ENCODE measurements around the gene CCDC174. TPM values are rescaled to one million over a fixed set of nuclear protein-coding genes. Genes with fewer than 3 reads are reported as not detected.
"Not testable (repeated sequence)": the region's sequence is repeated elsewhere in the genome, so short reads cannot be mapped to it uniquely, and the experiment has no call there.

The CCDC174 gene
- total RNA-seq, 1 donor = 37.3 TPM

DNA sequence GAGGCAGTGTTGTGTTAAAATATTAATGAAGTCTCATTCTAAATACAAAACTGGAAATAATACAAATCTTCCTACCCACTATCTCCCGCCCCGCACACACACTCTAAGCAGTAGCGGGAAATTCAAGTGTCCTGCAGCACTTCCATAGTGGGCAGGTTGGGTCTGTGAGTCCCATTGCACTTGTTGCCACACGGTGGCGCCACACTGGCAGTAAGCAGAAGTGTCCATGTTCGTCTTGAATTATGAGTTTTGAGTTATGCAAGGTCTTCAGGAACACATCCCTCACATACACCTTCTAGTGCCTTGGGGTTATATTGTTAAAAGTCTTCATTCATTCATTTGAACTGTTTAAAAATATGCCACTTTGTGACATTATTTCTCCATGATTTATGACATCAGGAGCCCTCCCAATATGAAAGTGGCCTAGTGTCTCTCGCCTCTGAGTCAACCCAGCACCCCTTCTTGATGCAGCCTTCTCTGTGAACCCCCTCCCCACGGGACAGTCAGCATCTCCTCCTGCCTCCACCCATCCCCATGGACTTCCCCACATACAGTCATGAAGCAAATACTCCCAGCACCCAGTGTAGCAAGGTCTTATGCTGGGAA, 17.6 kb upstream of the CCDC174 start:
- no peaks in the 10 kb centered on the region for H3K9me3 ChIP-seq (ENCODE audit: low read depth, low read length)
- H3K27me3 ChIP-seq (ENCODE audit: insufficient read depth, low read length) = peaks cover 27% of the 10 kb centered on the region
- no peaks in the 10 kb centered on the region for H3K4me1 ChIP-seq (ENCODE audit: insufficient read depth, low read length)
- no peak overlapping the region for H3K4me3 ChIP-seq (ENCODE audit: low read length)

DNA sequence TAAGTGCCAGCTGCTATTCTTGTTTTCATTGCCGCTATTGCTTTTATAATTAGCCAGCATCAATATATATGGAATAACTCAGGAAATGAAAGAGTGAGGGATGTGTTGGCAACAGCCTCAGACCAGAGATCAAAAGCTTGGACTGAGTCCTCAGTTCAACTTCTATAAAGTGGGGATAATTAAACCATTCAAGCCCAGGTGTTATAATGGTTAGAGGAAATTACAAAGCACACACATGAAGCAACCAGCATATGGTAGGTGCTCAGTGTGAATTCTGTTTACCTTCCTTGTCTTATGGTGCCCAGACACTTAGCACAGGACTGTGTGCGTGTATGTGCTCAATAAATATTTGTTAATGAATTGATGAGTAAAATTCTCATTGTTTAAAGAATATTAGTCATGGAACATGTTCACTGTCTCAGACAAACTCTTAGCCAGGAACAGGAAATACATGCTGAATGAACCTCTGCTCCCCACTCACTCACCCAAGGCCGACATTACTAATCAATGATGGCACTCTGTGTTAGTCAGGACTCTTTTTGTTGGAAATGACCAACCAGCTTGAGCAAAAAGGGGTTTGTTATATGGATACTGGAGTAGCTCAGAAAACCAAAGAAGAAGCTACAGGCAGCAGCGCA, 16.7 kb upstream of the CCDC174 start:
- H3K9me3 ChIP-seq (ENCODE audit: low read depth, low read length) = no peaks in the 10 kb centered on the region
- peaks cover 31% of the 10 kb centered on the region for H3K27me3 ChIP-seq (ENCODE audit: insufficient read depth, low read length)
- H3K4me3 ChIP-seq (ENCODE audit: low read length) = no peak overlapping the region
- no peaks in the 10 kb centered on the region for H3K4me1 ChIP-seq (ENCODE audit: insufficient read depth, low read length)

DNA sequence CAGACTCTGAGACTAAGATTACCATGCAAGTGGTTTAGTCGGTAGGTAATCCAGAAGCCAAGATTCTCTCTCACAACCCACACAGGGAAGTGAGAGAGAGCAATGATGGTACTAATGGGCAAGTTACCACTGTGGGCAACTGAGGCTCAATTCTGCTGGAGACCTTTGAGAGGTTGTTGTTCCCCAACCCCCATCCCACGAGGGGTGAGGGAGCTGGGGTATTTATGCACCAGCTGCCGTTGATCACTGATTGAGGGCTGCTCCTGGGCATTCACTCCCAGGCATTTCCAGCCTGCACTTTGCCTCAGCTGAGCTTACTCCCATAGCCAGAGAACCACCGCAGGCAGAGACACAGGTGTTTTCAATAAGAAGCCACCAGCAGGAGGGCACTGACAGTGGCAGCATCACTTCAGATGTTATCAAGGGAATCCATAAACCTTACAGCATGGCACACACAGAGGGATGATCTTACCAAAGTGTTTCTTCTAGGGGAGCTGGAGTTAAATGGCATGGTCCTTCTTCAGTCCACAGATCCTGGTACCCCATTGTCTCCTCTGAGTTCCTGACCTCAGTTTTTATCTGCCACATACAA, 15.0 kb upstream of the CCDC174 start:
- Histone ChIP-seq H3K9me3 (ENCODE audit: low read depth, low read length) (no peaks in the 10 kb centered on the region), H3K4me1 (ENCODE audit: insufficient read depth, low read length) (no peaks in the 10 kb centered on the region), H3K27me3 (ENCODE audit: insufficient read depth, low read length) (peaks cover 34% of the 10 kb centered on the region), H3K4me3 (ENCODE audit: low read length) (no peak overlapping the region)

DNA sequence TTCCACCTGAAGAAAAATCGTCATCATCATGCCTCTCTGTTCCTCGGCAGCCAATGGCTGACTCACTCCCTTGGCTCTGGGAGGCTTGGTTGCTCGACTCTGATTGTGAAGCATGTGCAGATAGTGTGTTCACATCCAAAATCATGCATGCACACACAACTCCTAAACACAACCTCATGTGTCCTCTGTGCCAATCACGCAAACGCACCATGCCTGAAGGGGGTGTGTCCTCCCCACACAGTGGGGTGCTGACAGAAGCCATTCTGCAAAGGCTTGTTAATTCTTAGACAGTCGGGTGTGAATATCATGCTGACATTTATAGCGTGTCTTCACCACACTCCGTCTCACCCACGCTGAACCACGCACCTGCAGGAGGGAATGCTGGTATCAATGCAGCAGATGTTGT, 11.4 kb upstream of the CCDC174 start:
- no peaks in the 10 kb centered on the region for H3K9me3 ChIP-seq (ENCODE audit: low read depth, low read length)
- no peaks in the 10 kb centered on the region for H3K4me1 ChIP-seq (ENCODE audit: insufficient read depth, low read length)
- H3K27me3 ChIP-seq (ENCODE audit: insufficient read depth, low read length) = peaks cover 34% of the 10 kb centered on the region
- H3K4me3 ChIP-seq (ENCODE audit: low read length) = no peak overlapping the region

DNA sequence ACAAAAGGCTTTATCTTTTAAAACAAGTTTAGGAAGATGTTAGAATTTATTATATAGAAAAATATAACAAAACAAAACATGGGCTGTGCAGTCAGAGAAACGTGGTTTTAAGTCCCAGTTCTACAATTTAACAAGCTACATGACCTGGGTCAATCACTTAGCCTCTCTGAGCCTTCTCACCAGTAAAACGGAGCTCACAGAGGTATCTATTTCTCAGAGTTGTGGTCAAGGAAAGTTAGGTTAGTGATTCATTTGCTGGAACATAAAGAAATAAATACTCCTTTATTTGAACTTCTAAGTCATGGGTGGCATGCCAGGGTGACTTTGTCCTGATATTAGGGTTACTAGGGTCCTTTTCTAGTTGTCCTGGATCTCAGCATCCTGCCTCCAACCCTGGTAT, 10.8 kb upstream of the CCDC174 start:
- Histone ChIP-seq H3K27me3 (ENCODE audit: insufficient read depth, low read length) (peaks cover 32% of the 10 kb centered on the region), H3K9me3 (ENCODE audit: low read depth, low read length) (no peaks in the 10 kb centered on the region), H3K4me1 (ENCODE audit: insufficient read depth, low read length) (no peaks in the 10 kb centered on the region), H3K4me3 (ENCODE audit: low read length) (no peak overlapping the region)

DNA sequence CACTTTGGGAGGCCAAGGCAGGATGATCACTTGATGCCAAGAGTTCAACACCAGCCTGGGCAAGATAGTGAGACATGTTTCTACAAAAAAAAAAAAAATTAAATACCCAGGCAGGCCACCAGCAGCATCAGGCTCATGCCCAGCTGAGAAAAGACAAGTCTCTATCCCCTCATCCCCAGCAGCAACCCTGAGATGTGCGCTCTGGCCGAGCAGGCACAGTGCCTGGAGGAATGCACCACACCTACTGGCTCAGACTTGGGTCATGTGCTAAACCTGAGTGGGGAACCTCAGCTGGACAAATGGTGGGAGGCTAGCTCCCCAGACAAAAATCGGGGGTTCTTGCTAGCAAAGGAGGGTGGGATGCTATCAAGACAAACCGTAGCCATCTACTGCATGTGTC, 10.2 kb upstream of the CCDC174 start:
- H3K9me3 ChIP-seq (ENCODE audit: low read depth, low read length) = no peaks in the 10 kb centered on the region
- peaks cover 27% of the 10 kb centered on the region for H3K27me3 ChIP-seq (ENCODE audit: insufficient read depth, low read length)
- no peak overlapping the region for H3K4me3 ChIP-seq (ENCODE audit: low read length)
- no peaks in the 10 kb centered on the region for H3K4me1 ChIP-seq (ENCODE audit: insufficient read depth, low read length)

DNA sequence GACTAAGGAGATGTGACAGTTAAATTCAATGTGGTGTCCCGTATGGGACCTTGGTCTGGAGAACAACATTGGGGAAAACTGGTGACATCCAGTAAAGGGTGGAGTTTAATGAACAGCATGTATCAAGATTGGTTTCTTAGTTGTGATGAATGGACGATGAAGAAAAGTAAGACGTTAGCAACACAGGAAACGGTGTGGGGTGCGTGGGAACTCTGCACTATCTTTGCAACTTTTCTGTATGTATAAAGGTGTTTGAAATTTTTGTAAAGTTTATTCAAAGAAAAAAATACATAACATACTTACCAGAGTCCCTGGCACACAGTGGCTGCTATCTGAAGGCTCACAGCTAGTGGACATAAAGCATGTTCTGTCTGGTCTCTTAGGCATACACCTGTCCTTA, 6.1 kb upstream of the CCDC174 start:
- Histone ChIP-seq H3K4me3 (ENCODE audit: low read length) (no peak overlapping the region), H3K27me3 (ENCODE audit: insufficient read depth, low read length) (peaks cover 3% of the 10 kb centered on the region), H3K4me1 (ENCODE audit: insufficient read depth, low read length) (peaks cover 11% of the 10 kb centered on the region), H3K9me3 (ENCODE audit: low read depth, low read length) (no peaks in the 10 kb centered on the region)

DNA sequence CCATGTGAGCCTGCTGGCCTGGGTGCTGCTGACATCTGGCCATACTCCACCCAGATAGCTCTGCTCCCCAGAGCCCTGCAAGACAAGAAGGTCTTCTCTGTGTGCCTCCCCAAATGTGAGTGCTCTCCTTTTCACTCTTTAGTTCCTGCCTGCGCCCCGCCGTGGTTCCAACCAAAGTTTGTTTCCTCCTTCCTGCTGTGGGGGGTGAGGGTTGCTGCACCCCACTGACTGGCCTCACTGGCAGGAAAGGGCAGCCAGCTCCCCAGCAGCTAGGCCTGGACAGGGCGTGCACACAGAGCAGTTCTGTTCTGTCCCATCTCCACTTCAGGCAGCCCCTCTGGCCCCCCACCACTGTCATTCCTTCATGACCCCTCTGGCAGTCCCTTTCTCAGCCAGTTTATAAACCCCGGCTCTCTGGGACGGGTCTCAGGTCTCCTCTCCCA, 5.4 kb upstream of the CCDC174 start:
- peaks cover 16% of the 10 kb centered on the region for H3K4me1 ChIP-seq (ENCODE audit: insufficient read depth, low read length)
- H3K9me3 ChIP-seq (ENCODE audit: low read depth, low read length) = no peaks in the 10 kb centered on the region
- H3K4me3 ChIP-seq (ENCODE audit: low read length) = no peak overlapping the region
- H3K27me3 ChIP-seq (ENCODE audit: insufficient read depth, low read length) = no peaks in the 10 kb centered on the region

DNA sequence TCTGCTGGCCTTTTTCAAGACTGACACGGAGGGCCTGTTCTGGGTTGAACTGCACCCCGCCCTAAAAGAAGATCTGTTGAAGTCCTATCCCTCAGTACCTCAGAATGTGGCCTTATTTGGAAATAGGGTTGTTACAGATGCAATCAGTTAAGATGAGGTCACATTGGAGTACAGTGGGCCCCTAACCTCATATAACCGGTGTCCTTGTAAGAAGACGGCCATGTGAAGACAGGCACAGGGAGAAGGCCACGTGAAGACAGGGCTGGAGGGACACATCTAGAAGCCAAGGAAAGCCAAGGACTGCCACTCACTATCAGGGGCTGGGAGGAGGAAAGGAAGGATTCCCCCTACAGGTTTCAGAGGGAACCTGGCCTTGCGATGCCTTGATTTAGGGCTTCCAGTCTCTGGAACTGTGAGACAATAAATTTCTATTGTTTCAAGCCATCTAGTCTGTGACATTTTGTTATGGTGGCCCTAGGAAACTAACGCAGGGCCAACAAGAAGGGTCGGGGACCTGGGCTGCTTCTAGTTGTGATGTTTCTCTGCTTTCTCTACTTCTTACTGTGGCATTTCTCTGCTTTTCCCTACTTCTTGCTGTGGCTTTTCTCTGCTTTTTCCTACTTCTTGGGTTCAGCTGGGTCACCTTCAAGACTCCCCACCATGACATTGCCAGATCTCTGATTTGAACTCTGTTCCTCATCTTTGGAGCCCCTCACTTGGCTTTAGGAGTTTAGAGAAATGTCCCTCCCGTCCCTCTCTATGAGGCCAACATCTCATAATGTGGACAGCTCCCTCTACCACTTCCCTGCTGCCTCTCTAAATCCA, 4.8 kb upstream of the CCDC174 start:
- H3K4me3 ChIP-seq (ENCODE audit: low read length) = no peak overlapping the region
- no peaks in the 10 kb centered on the region for H3K9me3 ChIP-seq (ENCODE audit: low read depth, low read length)
- no peaks in the 10 kb centered on the region for H3K27me3 ChIP-seq (ENCODE audit: insufficient read depth, low read length)
- H3K4me1 ChIP-seq (ENCODE audit: insufficient read depth, low read length) = peaks cover 16% of the 10 kb centered on the region

DNA sequence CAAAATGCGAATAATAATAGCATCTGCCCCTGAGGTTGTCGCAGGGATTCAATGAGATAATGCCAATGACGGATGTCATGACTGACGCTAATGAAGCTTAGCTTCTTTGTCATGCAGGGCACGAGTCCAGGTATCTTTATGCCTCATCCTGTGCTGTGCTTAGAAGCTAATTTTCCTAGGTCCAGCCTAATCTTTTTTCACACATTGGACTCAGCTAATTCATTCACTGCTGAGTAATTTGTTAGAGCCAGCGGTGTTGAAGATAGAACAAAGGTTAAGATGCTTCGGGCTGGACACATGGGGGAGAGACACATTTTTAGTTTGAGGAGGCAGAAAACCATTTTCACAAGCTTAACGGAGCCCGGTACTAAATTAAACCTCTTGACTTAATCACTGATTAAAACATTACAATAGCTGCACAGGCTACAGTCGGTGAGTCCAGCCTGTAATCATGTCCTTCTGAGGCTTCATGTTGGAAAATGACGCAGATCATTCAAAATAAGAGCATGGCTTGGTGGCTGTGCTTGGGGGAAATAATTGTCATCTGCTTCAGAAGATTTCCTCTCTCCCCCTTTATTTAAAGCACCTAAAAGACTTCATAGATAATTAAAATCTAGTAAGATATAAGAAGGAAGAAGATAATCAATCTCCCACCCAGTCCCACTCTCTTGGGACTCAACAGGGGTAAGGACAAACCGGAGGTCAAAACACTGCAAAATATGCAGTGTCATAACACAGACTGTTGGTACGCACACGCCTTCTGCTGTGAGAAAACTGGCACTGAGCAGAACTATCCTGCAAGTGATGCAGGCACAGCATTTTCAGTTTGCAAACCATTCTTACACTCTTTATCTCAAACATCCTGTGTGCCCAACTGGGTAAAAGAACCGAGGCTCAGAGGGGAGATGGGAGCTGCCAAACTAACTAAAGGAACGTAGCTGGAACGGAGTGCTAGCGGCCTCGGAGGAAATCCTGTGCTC, 3.3 kb upstream of the CCDC174 start:
- Histone ChIP-seq H3K27me3 (ENCODE audit: insufficient read depth, low read length) (no peaks in the 10 kb centered on the region), H3K4me1 (ENCODE audit: insufficient read depth, low read length) (peaks cover 27% of the 10 kb centered on the region), H3K4me3 (ENCODE audit: low read length) (no peak overlapping the region), H3K9me3 (ENCODE audit: low read depth, low read length) (no peaks in the 10 kb centered on the region)

DNA sequence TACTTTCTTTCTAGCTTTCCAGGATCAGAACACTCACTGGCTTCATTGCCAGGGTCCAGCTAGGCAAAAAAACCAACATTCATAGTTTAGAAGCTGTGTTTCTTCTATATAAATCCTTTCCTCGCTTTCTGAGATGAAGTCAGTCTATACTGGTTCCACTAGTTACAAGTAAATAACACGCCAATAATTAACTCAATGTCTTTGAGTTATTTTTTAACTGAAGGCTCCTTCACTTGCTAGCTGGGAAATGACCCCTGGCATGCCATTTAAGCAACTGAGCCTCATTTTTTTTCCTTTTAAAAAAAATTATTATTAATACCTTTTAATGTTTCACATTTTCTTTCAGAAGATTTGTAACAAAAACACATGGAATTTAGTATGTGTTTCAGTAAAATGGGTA, 2.1 kb upstream of the CCDC174 start:
- H3K27me3 ChIP-seq (ENCODE audit: insufficient read depth, low read length) = no peaks in the 10 kb centered on the region
- H3K4me3 ChIP-seq (ENCODE audit: low read length) = no peak overlapping the region
- peaks cover 30% of the 10 kb centered on the region for H3K4me1 ChIP-seq (ENCODE audit: insufficient read depth, low read length)
- no peaks in the 10 kb centered on the region for H3K9me3 ChIP-seq (ENCODE audit: low read depth, low read length)

DNA sequence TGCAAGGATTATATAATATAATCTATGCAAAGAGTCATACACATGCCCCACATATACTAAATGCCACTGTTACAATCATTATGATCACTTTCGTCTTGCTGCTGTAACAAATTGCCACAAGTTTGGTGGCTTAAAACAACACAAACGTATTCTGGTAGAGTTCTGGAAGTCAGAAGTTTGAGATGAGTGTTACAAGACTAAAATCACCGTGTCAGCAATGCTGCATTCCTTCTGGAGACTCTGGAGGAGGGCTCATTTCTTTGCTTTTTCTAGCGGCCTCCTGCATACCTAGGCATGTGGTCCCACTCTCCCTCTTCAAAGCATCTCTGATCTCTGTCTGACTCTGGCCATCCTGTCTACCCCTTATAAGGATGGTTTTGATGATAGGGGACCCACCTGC, 1.4 kb upstream of the CCDC174 start:
- no peaks in the 10 kb centered on the region for H3K9me3 ChIP-seq (ENCODE audit: low read depth, low read length)
- H3K4me1 ChIP-seq (ENCODE audit: insufficient read depth, low read length) = peaks cover 34% of the 10 kb centered on the region
- no peak overlapping the region for H3K4me3 ChIP-seq (ENCODE audit: low read length)
- no peaks in the 10 kb centered on the region for H3K27me3 ChIP-seq (ENCODE audit: insufficient read depth, low read length)

DNA sequence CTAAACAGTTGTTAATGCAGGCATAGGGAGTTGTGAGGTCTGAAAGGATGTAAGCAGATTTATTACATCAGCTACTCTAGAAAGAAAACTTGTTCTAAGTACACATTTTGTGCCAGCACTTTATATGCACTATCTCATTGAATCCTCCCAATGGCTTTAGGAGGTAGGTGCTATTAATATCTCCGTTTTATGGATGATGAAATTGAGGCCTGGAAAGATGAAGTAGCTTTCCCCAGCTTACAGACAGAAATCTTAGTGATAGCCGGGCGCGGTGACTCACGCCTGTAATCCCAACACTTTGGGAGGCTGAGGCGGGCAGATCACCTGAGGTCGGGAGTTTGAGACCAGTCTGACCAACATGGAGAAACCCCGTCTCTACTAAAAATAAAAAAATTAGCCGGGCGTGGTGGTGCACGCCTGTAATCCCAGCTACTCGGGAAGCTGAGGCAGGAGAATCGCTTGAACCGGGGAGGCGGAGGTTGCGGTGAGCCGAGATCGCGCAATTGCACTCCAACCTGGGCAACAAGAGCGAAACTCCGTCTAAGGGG, 872 bp downstream of the CCDC174 start:
- Histone ChIP-seq H3K4me1 (ENCODE audit: insufficient read depth, low read length) (peaks cover 34% of the 10 kb centered on the region), H3K4me3 (ENCODE audit: low read length) (peak overlapping the region; percentile 62)
- not testable (repeated sequence) for H3K9me3 ChIP-seq (ENCODE audit: low read depth, low read length); H3K27me3 ChIP-seq (ENCODE audit: insufficient read depth, low read length)

DNA sequence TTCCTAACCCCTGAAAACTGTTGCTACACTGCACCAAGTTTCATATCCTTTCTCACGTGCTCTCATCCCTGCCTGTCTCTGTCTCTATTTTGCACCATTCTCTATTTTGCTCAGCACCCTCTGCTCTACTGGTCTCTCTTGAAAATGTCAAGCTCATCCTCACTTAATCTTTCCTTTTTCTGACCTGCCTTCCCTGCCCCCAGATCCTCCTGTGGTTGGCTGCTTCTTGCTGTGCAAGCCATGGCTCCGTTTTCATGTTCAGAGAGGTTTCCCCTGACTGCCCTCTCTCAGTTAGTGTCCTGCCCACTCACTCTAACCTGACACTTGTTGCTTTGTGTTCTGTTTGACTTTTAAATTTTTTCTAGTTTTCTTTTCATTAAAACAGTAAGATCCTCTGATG, 6.0 kb downstream of the CCDC174 start:
- Histone ChIP-seq H3K4me1 (ENCODE audit: insufficient read depth, low read length) (peaks cover 12% of the 10 kb centered on the region), H3K9me3 (ENCODE audit: low read depth, low read length) (no peaks in the 10 kb centered on the region), H3K4me3 (ENCODE audit: low read length) (no peak overlapping the region), H3K27me3 (ENCODE audit: insufficient read depth, low read length) (no peaks in the 10 kb centered on the region)
